ENCODE measurements around the gene PTPN18.
"Not testable (repeated sequence)": the region's sequence is repeated elsewhere in the genome, so short reads cannot be mapped to it uniquely, and the experiment has no call there.

Gene PTPN18

DNA sequence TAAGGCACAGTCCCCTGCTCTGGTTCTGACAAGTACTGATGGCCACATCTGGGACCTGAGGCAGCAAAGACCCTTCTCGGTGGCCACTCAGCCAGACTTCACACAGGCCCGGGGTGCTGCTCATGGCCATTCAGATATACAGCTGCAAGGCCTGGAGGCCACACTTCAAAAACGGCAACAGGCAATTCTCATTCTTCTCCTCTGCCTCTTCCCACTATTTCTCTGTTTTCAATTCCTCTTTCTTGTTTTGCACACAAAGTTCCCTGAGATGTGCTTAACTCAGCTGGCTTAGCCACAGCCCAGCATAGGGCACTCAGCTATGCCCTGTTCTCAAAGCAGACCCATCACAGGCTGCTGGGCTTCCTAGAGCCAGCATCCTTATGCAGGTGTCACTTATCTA, 29.9 kb downstream of the PTPN18 start:
- DNase-seq, result no peak

DNA sequence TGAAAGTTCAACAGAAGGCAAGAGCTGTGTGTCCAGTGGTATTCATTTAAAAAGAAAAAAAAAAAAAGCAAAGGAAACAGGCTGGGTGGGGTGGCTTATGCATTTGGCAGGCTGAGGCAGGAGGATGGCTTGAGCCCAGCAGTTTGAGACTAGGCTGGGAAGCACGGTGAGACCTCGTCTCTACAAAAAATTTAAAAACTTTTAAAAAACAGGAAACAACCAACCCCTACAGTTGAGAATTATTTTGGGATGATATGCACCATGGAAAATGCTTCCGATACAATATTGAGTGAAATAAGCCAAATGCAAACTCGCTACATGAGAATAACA, 31.2 kb downstream of the PTPN18 start:
- DNase-seq, result no peak

DNA sequence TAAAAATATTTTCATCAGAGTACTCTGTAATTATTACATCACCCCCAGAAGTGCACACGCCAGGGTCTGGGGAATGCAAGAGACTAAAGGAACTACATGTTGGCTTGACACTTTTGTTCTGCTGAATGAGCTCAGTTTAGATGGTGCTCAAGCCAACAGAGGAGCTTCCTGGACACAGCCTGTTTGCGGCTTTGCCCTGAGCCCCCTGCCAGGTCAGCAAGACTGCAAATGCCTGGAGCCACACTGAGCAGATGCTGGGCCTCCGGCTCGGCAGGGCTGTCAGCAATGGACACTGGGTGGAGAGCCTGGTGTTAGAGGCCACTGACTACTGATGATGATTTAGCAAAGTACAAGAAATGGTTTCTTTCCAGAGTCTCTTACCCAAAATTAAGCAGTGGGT, 31.9 kb downstream of the PTPN18 start:
- DNase-seq, result no peak

DNA sequence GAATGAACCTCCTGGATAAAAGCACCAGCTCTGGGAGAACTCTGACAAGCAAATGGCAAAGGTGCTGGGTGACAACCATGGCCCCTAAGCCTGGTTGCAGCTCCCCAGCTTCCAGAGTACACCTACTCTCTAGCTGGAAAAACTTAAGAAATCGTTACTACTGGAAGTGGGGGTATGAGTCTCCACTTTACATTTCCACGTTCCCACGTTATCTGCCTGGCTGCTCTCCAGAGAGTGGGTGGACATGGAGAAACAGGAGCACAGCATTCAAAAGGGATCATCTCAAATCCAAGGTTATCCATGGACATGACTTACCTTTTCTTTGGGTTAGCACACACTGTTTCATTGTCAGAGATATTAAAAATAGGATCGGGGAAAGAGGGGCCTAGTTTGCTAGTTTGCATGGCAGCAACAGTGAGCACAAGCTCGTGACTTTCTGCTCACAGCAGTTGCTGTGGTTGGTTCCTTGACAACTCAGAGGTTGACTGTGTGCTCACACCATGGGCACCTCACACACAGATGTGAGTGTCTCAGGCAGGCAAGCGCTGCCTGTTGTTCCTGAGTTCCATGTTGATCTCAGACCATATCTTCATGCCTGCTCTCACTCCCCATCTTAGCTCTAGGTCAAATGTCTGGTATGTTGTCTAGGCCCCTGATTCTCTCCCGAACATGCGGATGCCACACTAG, 32.5 kb downstream of the PTPN18 start:
- DNase-seq, result no peak

DNA sequence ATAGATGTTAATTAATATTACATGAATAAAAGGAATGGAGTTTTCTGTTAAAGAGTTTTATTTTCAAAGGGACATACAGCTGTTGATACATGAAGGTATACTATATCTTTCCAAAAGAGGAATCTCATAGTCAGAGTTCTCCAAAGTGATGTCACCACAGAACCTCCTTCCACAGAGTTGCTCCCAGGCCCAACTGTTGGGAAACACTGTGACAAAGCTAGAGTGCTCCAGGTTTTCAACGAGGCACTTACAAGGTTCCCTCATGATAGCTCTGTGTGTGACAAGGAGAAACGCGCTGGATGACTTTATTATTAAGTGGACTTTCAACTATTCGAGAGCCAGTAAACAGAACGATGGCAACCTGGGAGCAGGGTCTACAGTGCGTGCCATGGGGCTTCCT, 33.5 kb downstream of the PTPN18 start:
- DNase-seq, result no peak

DNA sequence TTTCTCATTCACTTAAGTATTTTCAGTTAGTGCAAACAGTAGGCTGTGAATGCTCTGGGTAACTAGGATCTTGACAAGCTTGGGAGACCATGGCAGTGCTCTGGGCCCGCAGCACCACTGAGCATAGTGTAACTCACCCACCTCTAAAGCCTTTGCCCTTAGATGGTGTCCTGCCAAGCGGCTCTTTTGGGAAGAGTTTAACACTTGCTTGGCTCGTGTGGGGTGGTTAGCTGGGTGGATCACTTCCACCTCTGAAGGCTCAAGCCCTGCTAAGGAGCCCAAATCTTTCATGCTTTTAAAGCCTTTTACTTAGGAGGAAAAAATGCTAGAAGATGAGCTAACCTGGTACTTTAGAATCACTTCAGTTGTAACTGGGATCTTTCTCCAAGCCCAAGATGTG, 33.9 kb downstream of the PTPN18 start:
- no peak for DNase-seq

DNA sequence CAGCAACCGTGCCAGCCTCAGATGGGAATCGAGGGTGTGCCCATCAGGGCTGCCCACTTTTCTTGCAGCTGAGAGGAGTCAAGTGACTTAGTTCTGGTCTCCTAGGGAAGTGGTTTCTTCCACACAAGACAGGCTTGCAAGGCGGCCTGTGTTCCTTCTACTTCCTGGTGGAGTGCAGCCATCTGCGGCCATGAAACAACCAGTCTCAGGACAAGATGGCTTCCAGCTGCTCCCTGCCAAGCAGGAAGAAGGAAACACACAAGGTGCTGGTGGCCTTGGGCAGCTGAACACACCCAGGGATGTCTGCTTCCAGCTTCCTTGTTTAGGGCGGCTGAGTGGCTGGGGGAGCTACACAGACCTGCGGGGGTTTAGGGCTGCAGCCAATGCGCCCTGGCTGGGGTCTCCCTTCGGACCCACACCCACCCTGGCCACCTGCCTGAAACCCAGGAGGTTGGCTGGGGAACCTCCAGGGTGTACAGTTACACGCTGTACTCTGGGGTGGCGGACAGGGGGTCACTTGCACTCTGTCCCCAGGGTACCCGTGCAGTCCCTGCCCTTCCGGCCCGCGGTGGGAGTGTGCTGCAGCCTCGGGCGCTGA, 34.7 kb downstream of the PTPN18 start:
- DNase-seq, result no peak

DNA sequence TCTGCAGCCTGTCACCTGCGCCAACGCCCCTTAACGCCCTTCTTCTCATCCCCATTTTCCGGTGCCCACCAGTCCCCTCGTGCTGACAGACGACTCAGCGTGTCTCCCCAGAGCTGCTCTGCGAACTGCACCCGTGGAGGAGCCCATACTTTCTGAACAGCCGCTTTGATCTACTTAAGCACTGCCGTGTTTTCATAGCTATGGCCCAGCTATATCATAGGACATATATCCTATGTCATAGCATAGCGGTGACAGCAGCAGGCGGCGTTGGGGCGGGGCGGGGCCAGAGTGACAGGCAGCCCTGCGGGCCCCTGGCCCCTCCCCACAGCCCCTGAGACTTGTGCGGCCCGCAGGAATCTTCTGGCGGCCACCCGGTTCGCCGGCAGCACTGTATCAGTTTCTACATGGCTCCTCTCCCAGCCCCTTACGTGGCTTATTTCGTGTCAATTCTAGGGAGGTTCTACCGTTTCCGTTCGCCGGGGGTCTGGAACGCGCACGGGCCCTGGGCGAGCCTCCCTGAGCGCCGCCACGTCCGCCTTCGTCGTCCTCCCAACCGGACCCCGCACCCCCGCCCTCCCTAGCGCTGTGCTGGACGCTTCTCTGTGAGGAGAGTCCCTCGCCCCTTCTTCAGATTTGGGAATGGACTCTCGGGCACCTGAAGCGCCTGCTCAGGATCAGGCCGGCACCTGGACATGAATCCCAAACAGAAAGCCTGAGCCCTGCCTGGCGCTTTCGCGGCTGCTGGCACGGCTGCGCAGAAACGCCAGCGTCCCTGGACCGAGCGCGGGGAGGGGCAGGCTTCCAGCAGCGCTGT, 35.4 kb downstream of the PTPN18 start:
- DNase-seq, result peak; percentile 51

DNA sequence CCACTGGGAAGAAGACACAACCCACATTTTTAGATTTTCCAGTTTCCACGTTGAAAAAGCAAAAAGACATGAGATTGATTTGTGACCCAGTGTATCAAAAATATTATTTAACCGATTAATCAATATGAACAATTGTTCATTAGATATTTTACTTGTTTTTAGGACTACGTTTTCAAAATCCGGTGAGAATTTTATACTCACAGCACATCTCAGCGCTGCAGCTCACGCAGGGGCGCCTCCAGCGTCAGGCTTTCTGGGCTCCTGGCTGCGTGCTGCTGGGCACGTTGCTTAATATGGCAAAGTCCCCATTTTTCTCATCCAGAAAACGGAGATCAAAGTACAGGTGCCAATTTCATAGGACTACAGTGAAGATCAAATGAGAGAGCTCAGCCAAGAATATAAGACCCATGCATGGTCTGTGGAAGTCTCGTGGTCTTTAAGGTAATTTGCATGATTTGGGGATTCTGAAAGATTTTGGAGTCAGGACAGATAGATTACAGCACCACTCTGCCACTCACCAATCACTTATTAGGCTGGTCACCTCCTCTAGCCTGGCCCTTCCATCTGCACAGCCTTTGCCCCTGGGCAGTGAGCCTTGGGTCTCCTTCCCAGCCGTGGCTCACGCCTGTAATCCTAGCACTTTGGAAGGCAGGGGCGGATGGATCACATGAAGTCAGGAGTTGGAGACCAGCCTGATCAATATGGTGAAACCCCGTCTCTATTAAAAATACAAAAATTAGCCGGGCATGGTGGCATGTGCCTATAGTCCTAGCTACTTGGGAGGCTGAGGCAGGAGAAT, 36.2 kb downstream of the PTPN18 start:
- peak; percentile 57 for DNase-seq

DNA sequence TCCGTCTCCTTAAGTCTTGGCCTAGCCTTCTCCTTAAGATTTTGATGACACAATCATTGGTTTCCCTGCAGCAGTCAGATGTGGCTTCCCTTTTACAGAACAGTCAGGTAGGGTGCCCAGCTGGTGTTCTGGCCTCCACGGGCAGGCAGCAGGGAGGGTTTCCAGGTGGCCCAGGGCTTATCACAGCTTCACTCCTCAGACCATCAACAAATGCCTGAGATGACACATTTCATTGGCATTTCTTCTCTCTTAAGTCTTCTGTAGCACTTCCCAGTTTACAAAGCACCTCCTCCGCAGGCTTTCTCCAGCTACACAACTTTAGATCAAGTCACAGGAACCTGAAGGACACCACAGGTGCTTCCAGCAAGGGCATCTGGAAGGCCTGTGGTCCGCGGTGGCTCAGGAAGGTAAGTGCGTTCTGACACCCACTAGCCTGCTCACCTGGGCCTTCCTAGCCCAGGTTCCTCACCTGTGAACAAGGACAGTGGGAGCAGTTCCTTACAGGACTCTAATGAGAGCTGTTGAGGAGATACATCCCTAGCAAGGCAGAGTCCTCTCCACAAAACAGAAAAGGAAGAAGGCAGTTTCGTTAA, 37.6 kb downstream of the PTPN18 start:
- no peak for DNase-seq

DNA sequence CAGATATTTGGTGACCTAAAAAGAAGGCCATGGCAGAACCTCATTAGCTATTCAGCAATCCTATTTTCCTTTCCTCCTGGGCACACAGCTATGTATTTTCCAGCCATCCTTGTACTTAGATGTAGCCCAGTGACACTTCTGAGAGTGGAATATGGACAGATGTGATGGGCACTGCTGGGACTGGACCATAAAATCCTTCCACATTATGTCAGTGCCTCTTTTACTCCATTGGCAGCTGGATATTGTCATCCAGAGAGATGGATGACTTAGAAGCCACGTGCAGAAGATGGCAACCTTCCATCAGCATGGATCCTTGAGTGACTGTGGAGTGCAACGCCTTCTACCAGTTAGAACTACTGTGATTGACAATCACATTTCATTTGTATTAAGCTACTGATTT, 50.4 kb downstream of the PTPN18 start:
- not testable (repeated sequence) for DNase-seq

DNA sequence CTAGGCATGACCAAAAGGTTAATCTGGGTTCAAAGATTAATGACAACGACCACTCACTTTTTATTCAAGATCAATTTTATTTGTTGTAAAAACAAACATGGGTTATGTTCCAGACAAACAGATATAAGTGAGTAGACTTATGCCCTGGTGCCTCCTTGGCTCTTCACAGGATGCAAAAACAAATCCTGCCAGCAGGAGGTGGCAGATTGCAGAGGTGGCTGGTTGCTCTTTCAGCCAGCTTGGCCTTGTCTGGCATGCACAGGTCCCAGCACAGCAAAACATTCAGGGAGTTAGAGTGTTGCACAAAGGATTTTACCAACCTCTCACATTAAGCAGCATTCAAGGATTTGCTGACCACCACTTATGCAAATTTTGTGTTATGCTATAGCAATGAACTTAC, 60.8 kb downstream of the PTPN18 start:
- DNase-seq, result not testable (repeated sequence)

DNA sequence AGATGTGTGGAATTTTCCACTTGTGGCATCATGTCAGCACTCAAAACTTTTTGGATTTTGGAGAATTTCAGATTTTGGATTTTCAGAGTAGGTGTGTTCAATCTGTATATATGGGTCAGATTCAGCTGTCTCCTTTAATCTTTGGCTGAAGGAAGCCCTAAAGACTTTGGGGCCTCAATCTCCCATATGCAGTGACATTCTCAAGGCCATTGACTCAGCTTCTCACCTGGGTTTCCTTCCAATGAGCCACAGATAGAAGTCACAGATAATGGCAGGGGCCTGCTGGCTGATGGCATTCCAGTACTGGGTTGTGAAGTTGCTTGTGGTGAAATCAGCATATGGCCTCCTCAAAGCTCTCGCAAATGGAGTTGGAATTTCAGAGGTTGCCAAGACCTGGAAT, 63.0 kb downstream of the PTPN18 start:
- not testable (repeated sequence) for DNase-seq

All from NCI-H1105 treated with DMSO at 0.1 percent for 48 hours (cell line).